B cell (primary cell): ENCODE data around the gene TNFSF8. TPM values are rescaled to one million over a fixed set of nuclear protein-coding genes. Genes with fewer than 3 reads are reported as not detected.

Experiments used
- ATAC-seq: fragments of 200-7000 bp; cut with Tn5 transposase; one replicate; pipeline ENCODE4 v1.10.0; 2021; ENCODE audit warnings: low read depth, mild to moderate bottlenecking, moderate number of reproducible peaks, moderate library complexity
- CTCF ChIA-PET: fragments of 350-600 bp; sonication (Branson Sonifier 250); formaldehyde crosslinking; loops from one replicate; lab custom pipeline; 2021; ENCODE audit warnings: antibody characterized with exemption, inconsistent platforms; lab: Charles Lee
- POLR2A ChIA-PET: fragments of 350-600 bp; sonication (Branson Sonifier 250); formaldehyde crosslinking; loops from one replicate; lab custom pipeline; 2021; ENCODE audit warnings: antibody characterized with exemption; lab: Charles Lee
- DNase-seq: peaks from one replicate; pipeline ENCODE4 v3.0.0; 2013
- H2AFZ ChIP-seq: 2 replicates; pipeline ENCODE4 v1.6.1; 2012; ENCODE audit warnings: mild to moderate bottlenecking, low read depth, low read length; ENCODE audit not compliant: insufficient read depth, poor library complexity, severe bottlenecking
- H3K27ac ChIP-seq, 2 donors: 1 replicate in 1 of 2; 2 replicates in 1 of 2; pipeline ENCODE4 v1.5.1; 2012 to 2013; ENCODE audit warnings: low read length in 2 of 2, mild to moderate bottlenecking in 2 of 2, moderate library complexity in 1 of 2
- H3K27me3 ChIP-seq, 4 experiments: fragments of 200-600 bp in 1 of 4; sonication (generic) in 1 of 4; replicated peaks in 1 of 4; 1 replicate in 2 of 4; 2 replicates in 2 of 4; pipeline versions ENCODE4 v1.6.1 to v1.7.0; 2013 to 2016; ENCODE audit warnings: low read length in 3 of 4, mild to moderate bottlenecking in 2 of 4, mixed read lengths in 1 of 4, moderate library complexity in 1 of 4; ENCODE audit not compliant: insufficient read depth in 4 of 4, control insufficient read depth in 3 of 4; ENCODE audit errors: control extremely low read depth in 1 of 4
- H3K36me3 ChIP-seq, 2 experiments: replicated peaks in 1 of 2; 1 replicate in 1 of 2; 2 replicates in 1 of 2; pipeline versions ENCODE4 v1.6.1 to v1.7.1; 2013; ENCODE audit warnings: low read length in 1 of 2; ENCODE audit not compliant: insufficient read depth in 2 of 2, control insufficient read depth in 1 of 2; ENCODE audit errors: control extremely low read depth in 1 of 2, extremely low read depth in 1 of 2
- H3K4me1 ChIP-seq, 2 donors: fragments of 200-600 bp in 1 of 2; sonication (generic) in 1 of 2; 1 replicate in 1 of 2; 2 replicates in 1 of 2; pipeline versions ENCODE4 v1.5.1 to v1.6.1; 2013 to 2017; ENCODE audit warnings: low read length in 2 of 2; ENCODE audit not compliant: control insufficient read depth in 2 of 2, insufficient read depth in 2 of 2
- H3K4me2 ChIP-seq: replicated peaks from 2 replicates; pipeline ENCODE3; 2012; ENCODE audit warnings: mild to moderate bottlenecking, low read depth, low read length; ENCODE audit not compliant: poor library complexity, severe bottlenecking
- H3K4me3 ChIP-seq, 5 experiments: fragments of 200-600 bp in 1 of 5; sonication (generic) in 1 of 5; 1 replicate in 3 of 5; 2 replicates in 2 of 5; pipeline versions ENCODE4 v1.5.1 to v1.7.0; 2011 to 2016; ENCODE audit warnings: low read length in 4 of 5, mild to moderate bottlenecking in 4 of 5, low read depth in 2 of 5, control low read depth in 1 of 5, moderate library complexity in 1 of 5; ENCODE audit not compliant: insufficient read depth in 1 of 5; ENCODE audit errors: control extremely low read depth in 1 of 5, extremely low read depth in 1 of 5
- H3K79me2 ChIP-seq: fragments of 200-600 bp; sonication (generic); one replicate; pipeline ENCODE4 v1.6.0; 2016; ENCODE audit warnings: low read length; ENCODE audit not compliant: control insufficient read depth, insufficient read depth
- H3K9ac ChIP-seq: fragments of 200-600 bp; sonication (generic); 2 replicates; pipeline ENCODE4 v1.6.1; 2017; ENCODE audit warnings: mild to moderate bottlenecking, low read length, moderate library complexity
- H3K9me3 ChIP-seq, 3 donors: one replicate each; pipeline versions ENCODE4 v1.6.1 to v1.7.1; 2013; ENCODE audit warnings: low read length in 2 of 3; ENCODE audit not compliant: control insufficient read depth in 2 of 3, insufficient read depth in 1 of 3; ENCODE audit errors: control extremely low read depth in 1 of 3
- H4K20me1 ChIP-seq: 2 replicates; pipeline ENCODE4 v1.6.0; 2012; ENCODE audit warnings: mild to moderate bottlenecking, low read length; ENCODE audit not compliant: insufficient read depth, control insufficient read depth, poor library complexity, severe bottlenecking
- H3K27ac Mint-ChIP-seq: one replicate; pipeline ENCODE4 v1.8.0; 2021; ENCODE audit warnings: mixed read lengths
- H3K27me3 Mint-ChIP-seq: one replicate; pipeline ENCODE4 v1.8.0; 2021; ENCODE audit warnings: mixed read lengths
- H3K4me1 Mint-ChIP-seq: one replicate; pipeline ENCODE4 v1.8.0; 2021; ENCODE audit warnings: mixed read lengths
- H3K4me3 Mint-ChIP-seq: one replicate; pipeline ENCODE4 v1.8.0; 2021; ENCODE audit warnings: mixed read lengths
- H3K9me3 Mint-ChIP-seq: one replicate; pipeline ENCODE4 v1.8.0; 2022; ENCODE audit warnings: mixed read lengths; ENCODE audit not compliant: insufficient read depth
- EZH2 ChIP-seq: IDR thresholded peaks from 2 replicates; pipeline ENCODE4 v1.6.1; 2012; ENCODE audit warnings: borderline replicate concordance, low read depth, mild to moderate bottlenecking, moderate library complexity, low read length; ENCODE audit not compliant: insufficient read depth, poor library complexity, severe bottlenecking
- WGBS: methylation state at CpG from one replicate; pipeline ENCODE4 v1.1.5; 2013; ENCODE audit warnings: missing lambda C conversion rate; ENCODE audit not compliant: insufficient coverage; 5-methylcytosine and 5-hydroxymethylcytosine counted together
- intact Hi-C: fragments of 100-400 bp; cut with micrococcal nuclease; formaldehyde crosslinking; loops from one replicate; pipeline ENCODE4 v1.10.0; 2022
- polyA plus RNA-seq: library from polyadenylated mRNA; depleted of rRNA; stranded (reverse); fragments of >200 nt; gene quantifications from 2 replicates; pipeline ENCODE4 v1.2.3, GENCODE V29; 2012
- total RNA-seq, 2 donors: library from RNA; stranded (reverse); fragments of 120-200 nt in 1 of 2; gene quantifications; 1 replicate in 1 of 2; 2 replicates in 1 of 2; pipeline versions ENCODE4 v1.2.3 to v1.2.4, GENCODE V29; 2013 to 2022
- TF ChIP-seq, protein P1 (sequence below): fragments of 200-600 bp; IDR thresholded peaks from one replicate; pipeline ENCODE4 v1.8.0; 2022; ENCODE audit warnings: antibody characterized with exemption, mild to moderate bottlenecking

The TNFSF8 gene
- total and polyA plus RNA-seq, 2 donors (not counting 1 experiment from before 2014, with no cell fraction given): 1.6 to 2.6 TPM

GRCh38 chr9:114883709-114884108 is 46.7 kb downstream of the TNFSF8 start:
- DNase-seq: no peak
- no peak overlapping the region for H2AFZ ChIP-seq
- no peaks in the 10 kb centered on the region for H3K79me2 ChIP-seq
- no peak overlapping the region for H3K4me2 ChIP-seq
- WGBS: no CpG with 5 or more reads among the region's 1 CpG
- no peaks in the 10 kb centered on the region for H3K36me3 ChIP-seq
- Mint-ChIP-seq H3K27ac (no peak overlapping the region), H3K9me3 (peaks cover 10% of the 10 kb centered on the region), H3K4me1 (peaks cover 4% of the 10 kb centered on the region), H3K4me3 (no peak overlapping the region), H3K27me3 (no peaks in the 10 kb centered on the region)
- peaks cover 10 to 28% (median 19%) of the 10 kb centered on the region in 3 donors for H3K9me3 ChIP-seq
- H4K20me1 ChIP-seq: no peaks in the 10 kb centered on the region
- no peak for ATAC-seq
- no peak overlapping the region for H3K9ac ChIP-seq
- intact Hi-C loops: no loop called here
- H3K4me3 ChIP-seq: no peak overlapping the region
- CTCF ChIA-PET: interaction anchor here (1.2 kb wide), 1 partner anchor 478 kb away, joined by 3 read pairs; no protein-coding TSS in a partner anchor
- no peak overlapping the region for H3K27ac ChIP-seq
- POLR2A ChIA-PET: no interaction called here
- H3K27me3 ChIP-seq: no peaks in the 10 kb centered on the region
- TF ChIP-seq, protein P1, sequence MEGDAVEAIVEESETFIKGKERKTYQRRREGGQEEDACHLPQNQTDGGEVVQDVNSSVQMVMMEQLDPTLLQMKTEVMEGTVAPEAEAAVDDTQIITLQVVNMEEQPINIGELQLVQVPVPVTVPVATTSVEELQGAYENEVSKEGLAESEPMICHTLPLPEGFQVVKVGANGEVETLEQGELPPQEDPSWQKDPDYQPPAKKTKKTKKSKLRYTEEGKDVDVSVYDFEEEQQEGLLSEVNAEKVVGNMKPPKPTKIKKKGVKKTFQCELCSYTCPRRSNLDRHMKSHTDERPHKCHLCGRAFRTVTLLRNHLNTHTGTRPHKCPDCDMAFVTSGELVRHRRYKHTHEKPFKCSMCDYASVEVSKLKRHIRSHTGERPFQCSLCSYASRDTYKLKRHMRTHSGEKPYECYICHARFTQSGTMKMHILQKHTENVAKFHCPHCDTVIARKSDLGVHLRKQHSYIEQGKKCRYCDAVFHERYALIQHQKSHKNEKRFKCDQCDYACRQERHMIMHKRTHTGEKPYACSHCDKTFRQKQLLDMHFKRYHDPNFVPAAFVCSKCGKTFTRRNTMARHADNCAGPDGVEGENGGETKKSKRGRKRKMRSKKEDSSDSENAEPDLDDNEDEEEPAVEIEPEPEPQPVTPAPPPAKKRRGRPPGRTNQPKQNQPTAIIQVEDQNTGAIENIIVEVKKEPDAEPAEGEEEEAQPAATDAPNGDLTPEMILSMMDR: no peak
- no peak for TF ChIP-seq EZH2
- peaks cover under 1 to 2% of the 10 kb centered on the region in 2 donors for H3K4me1 ChIP-seq

- H2AFZ ChIP-seq: no peak overlapping the region
- no peaks in the 10 kb centered on the region for H3K4me1 Mint-ChIP-seq
- TF ChIP-seq, protein P1: no peak
- TF ChIP-seq EZH2: no peak
- H3K4me3 Mint-ChIP-seq: no peak overlapping the region
- H3K27ac Mint-ChIP-seq: no peak overlapping the region
- H3K4me1 ChIP-seq: no peaks in the 10 kb centered on the region
- H3K9me3 Mint-ChIP-seq: peaks cover 9% of the 10 kb centered on the region
- H3K27me3 Mint-ChIP-seq: no peaks in the 10 kb centered on the region
- intact Hi-C loops: no loop called here
- H3K4me3 ChIP-seq: no peak overlapping the region
- no peaks in the 10 kb centered on the region for H3K36me3 ChIP-seq
- ATAC-seq (no peak), DNase-seq (no peak)
- H3K27ac ChIP-seq: no peak overlapping the region
- ChIA-PET CTCF (no interaction called here), POLR2A (interaction anchor here (0.6 kb wide), 1 partner anchor 264 kb away, joined by 4 read pairs; no protein-coding TSS in a partner anchor)
- H3K79me2 ChIP-seq: no peaks in the 10 kb centered on the region
- H3K4me2 ChIP-seq: no peak overlapping the region
- no peak overlapping the region for H3K9ac ChIP-seq
- no peaks in the 10 kb centered on the region for H4K20me1 ChIP-seq
- H3K9me3 ChIP-seq: peaks cover 10 to 39% (median 27%) of the 10 kb centered on the region in 3 donors
- WGBS: 79% methylated on average over 1 of the region's 1 CpG
- H3K27me3 ChIP-seq: no peaks in the 10 kb centered on the region
These were observed 50.1 kb downstream of the TNFSF8 start for GRCh38 chr9:114880291-114880745.
